ENCODE measurements around the gene PRDM16. TPM values are rescaled to one million over a fixed set of nuclear protein-coding genes. Genes with fewer than 3 reads are reported as not detected.

PRDM16 gene
- total and polyA plus RNA-seq, 2 of the 13 experiments (the other 11 are each of a cell fraction or from before 2014, with no cell fraction given) = 0.15 to 0.81 TPM

DNA sequence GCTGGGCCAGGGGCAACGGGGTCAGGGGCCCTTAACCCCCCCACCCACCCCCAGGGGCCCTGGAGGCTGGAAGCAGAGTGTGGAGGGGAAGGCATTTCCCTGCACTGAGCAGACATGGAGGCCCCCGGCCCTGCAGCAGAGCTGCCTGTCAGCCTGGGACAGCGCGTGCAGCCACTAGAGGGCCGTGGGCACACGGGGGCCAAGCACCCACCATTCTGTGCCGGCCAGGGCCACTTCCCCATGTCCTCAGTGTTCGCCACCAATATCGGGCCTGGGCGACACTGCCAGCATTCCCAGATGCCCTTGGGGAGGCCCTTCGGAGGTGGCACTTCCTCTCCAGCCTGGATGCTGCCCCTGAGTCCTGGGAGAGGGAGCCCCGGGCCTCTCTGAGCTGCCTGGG lies 362.3 kb downstream of the PRDM16 start (continued):
- no peak for TF ChIP-seq ETS1 (CRISPR knock-in tag; IDR thresholded peaks at IDR 0.05)

DNA sequence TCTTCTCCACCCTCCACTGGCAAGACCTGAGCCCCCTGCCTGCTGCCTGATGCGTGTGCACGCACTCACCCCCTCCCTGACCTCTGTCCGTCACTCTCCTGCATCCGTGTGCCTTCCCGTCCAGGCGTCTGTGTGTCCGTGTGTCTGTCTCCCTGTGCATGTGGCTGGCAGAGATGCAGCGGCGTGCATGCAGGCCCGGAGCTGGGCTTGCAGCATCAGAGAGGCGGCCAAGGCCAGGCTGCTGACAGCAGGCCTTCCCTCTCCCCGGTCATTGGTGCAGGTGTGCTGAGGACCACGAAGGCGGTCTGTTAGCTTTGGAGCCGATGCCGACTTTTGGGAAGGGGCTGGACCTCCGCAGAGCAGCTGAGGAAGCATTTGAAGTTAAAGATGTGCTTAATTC lies 362.7 kb downstream of the PRDM16 start:
- Histone ChIP-seq H3K4me1 (ENCODE audit: insufficient read depth, low read length) (peaks cover 9% of the 10 kb centered on the region; the same call in 1 of the 2 replicates), H4K20me1 (ENCODE audit: insufficient read depth, low read length) (no peaks in the 10 kb centered on the region), H3K4me3 (replicated peaks in 1 of 3; ENCODE audit: insufficient read depth in 1 of 3, low read depth in 2 of 3, low read length in 3 of 3) (no peak overlapping the region), H3K9ac (ENCODE audit: insufficient read depth, low read depth, low read length) (no peak overlapping the region), H3K36me3 (replicated peaks in 1 of 2; ENCODE audit: control insufficient read depth in 1 of 2, insufficient read depth in 2 of 2, low read length in 2 of 2) (no peaks in the 10 kb centered on the region), H3K27ac (ENCODE audit: extremely low read length, insufficient read depth, low read length) (no peak overlapping the region), H3K27me3 (ENCODE audit: control insufficient read depth in 1 of 2, insufficient read depth in 2 of 2, low read length in 2 of 2) (peaks cover 8 to 34% of the 10 kb centered on the region in 2 experiments; a peak in 4 of 5 replicates), H3K9me3 (ENCODE audit: low read length) (no peaks in the 10 kb centered on the region), H2AFZ (ENCODE audit: low read length) (no peak overlapping the region), H3K4me2 (ENCODE audit: low read depth, low read length) (no peak overlapping the region), H3K79me2 (ENCODE audit: insufficient read depth, low read length) (no peaks in the 10 kb centered on the region)
- ChIA-PET POLR2A (no interaction called here), CTCF (ENCODE audit: low intra/inter-chr PET ratio, low total read pairs) (no interaction called here)
- ATAC-seq = no peak
- TF ChIP-seq ZBTB25 (CRISPR knock-in tag; IDR thresholded peaks at IDR 0.05) = no peak
- TF ChIP-seq PAF1 (CRISPR knock-in tag; IDR thresholded peaks at IDR 0.05) = no peak
- no peak for TF ChIP-seq ZNF713 (CRISPR knock-in tag; IDR thresholded peaks at IDR 0.05)
- no peak for TF ChIP-seq GATAD2A (CRISPR knock-in tag; IDR thresholded peaks at IDR 0.05)
- TF ChIP-seq TRAFD1 (CRISPR knock-in tag; IDR thresholded peaks at IDR 0.05; ENCODE audit: borderline replicate concordance) = no peak
- TF ChIP-seq, protein P1, sequence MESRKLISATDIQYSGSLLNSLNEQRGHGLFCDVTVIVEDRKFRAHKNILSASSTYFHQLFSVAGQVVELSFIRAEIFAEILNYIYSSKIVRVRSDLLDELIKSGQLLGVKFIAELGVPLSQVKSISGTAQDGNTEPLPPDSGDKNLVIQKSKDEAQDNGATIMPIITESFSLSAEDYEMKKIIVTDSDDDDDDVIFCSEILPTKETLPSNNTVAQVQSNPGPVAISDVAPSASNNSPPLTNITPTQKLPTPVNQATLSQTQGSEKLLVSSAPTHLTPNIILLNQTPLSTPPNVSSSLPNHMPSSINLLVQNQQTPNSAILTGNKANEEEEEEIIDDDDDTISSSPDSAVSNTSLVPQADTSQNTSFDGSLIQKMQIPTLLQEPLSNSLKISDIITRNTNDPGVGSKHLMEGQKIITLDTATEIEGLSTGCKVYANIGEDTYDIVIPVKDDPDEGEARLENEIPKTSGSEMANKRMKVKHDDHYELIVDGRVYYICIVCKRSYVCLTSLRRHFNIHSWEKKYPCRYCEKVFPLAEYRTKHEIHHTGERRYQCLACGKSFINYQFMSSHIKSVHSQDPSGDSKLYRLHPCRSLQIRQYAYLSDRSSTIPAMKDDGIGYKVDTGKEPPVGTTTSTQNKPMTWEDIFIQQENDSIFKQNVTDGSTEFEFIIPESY (CRISPR knock-in tag; IDR thresholded peaks at IDR 0.05) = no peak
- TF ChIP-seq ZNF788 (CRISPR knock-in tag; IDR thresholded peaks at IDR 0.05; ENCODE audit: borderline replicate concordance) = no peak
- TF ChIP-seq IRF2 (CRISPR knock-in tag; IDR thresholded peaks at IDR 0.05) = no peak
- TF ChIP-seq LBX2 (CRISPR knock-in tag; IDR thresholded peaks at IDR 0.05; ENCODE audit: borderline replicate concordance) = no peak
- no peak for TF ChIP-seq HNRNPH1 (optimal IDR thresholded peaks at IDR 0.05; ENCODE audit: low read depth, low read length)
- no peak for TF ChIP-seq ZNF557 (CRISPR knock-in tag; IDR thresholded peaks at IDR 0.05)
- no peak for TF ChIP-seq MED13 (CRISPR knock-in tag; IDR thresholded peaks at IDR 0.05)
- no TSS peak for BruUV-seq (replicated peaks)
- no peak for DNase-seq (ENCODE audit: low spot score)
- in situ Hi-C loops (cut with HindIII; ENCODE audit: extremely low pct_ligation_motif_present, low pct_unique_long_range_greater_than_20kb) = no loop called here
- intact Hi-C loops (cut with micrococcal nuclease; ENCODE audit: unreplicated experiment) = no loop called here
- no peak for FAIRE-seq
- WGBS (ENCODE audit: low lambda C conversion rate) = 68% methylated on average over 13 of the region's 17 CpGs
